ENCODE data around the gene JAZF1. TPM values are rescaled to one million over a fixed set of nuclear protein-coding genes. Genes with fewer than 3 reads are reported as not detected.

JAZF1 gene
- total and polyA plus RNA-seq, 3 donors from 2014 or later = 38.5 to 51.0 (median 46.4) TPM

GRCh38 chr7:27944643-27945042 lies 236.0 kb downstream of the JAZF1 start:
- no peak for TF ChIP-seq POLR2A (IDR thresholded peaks at IDR 0.05)
- Histone ChIP-seq H3K9me3 (no peaks in the 10 kb centered on the region), H3K4me3 (no peak overlapping the region), H3K27ac (no peak overlapping the region), H3K27me3 (no peaks in the 10 kb centered on the region), H3K4me1 (no peaks in the 10 kb centered on the region), H3K36me3 (ENCODE audit: low read depth, missing control alignments) (no peaks in the 10 kb centered on the region)
- intact Hi-C loops (cut with DNase I; ENCODE audit: low total_unique reads) = no loop called here
- no peak for DNase-seq
- WGBS, 2 donors = 75 to 83% methylated on average over 6 of the region's 6 CpGs

GRCh38 chr7:27943241-27943640 lies 237.4 kb downstream of the JAZF1 start:
- no peaks in the 10 kb centered on the region for H3K9me3 ChIP-seq
- no peaks in the 10 kb centered on the region for H3K27me3 ChIP-seq
- TF ChIP-seq, protein P1, sequence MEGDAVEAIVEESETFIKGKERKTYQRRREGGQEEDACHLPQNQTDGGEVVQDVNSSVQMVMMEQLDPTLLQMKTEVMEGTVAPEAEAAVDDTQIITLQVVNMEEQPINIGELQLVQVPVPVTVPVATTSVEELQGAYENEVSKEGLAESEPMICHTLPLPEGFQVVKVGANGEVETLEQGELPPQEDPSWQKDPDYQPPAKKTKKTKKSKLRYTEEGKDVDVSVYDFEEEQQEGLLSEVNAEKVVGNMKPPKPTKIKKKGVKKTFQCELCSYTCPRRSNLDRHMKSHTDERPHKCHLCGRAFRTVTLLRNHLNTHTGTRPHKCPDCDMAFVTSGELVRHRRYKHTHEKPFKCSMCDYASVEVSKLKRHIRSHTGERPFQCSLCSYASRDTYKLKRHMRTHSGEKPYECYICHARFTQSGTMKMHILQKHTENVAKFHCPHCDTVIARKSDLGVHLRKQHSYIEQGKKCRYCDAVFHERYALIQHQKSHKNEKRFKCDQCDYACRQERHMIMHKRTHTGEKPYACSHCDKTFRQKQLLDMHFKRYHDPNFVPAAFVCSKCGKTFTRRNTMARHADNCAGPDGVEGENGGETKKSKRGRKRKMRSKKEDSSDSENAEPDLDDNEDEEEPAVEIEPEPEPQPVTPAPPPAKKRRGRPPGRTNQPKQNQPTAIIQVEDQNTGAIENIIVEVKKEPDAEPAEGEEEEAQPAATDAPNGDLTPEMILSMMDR (IDR thresholded peaks at IDR 0.05) = no peak
- TF ChIP-seq POLR2A (IDR thresholded peaks at IDR 0.05) = no peak
- no peak overlapping the region for H3K27ac ChIP-seq
- no peak overlapping the region for H3K4me3 ChIP-seq
- WGBS, 2 donors = 54 to 64% methylated on average over 14 of the region's 14 CpGs
- H3K36me3 ChIP-seq (ENCODE audit: low read depth, missing control alignments) = no peaks in the 10 kb centered on the region
- intact Hi-C loops (cut with DNase I; ENCODE audit: low total_unique reads) = no loop called here
- no peaks in the 10 kb centered on the region for H3K4me1 ChIP-seq
- no peak for DNase-seq

DNA sequence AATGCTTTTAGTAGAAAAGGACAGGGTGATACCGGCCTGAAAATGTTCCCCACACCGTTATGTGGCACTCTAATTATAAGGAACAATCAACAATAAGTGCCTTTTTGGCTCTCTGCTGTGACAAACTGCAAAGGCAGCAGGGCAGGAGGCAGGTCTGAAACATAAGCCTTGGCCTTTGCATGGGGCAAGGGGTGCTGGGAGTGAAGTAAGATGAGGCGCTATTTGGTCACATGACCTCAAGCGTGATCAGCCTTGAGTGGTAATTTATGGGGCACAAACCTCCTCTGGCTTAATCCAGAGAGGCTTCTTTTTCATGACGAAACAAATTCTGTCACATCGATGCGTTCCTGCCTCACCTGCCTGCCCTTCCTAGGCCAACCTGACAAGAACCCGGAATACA lies 237.9 kb downstream of the JAZF1 start:
- Histone ChIP-seq H3K4me3 (no peak overlapping the region), H3K27ac (no peak overlapping the region), H3K4me1 (no peaks in the 10 kb centered on the region), H3K27me3 (no peaks in the 10 kb centered on the region), H3K9me3 (no peaks in the 10 kb centered on the region), H3K36me3 (ENCODE audit: low read depth, missing control alignments) (no peaks in the 10 kb centered on the region)
- intact Hi-C loops (cut with DNase I; ENCODE audit: low total_unique reads) = no loop called here
- TF ChIP-seq POLR2A (IDR thresholded peaks at IDR 0.05) = no peak
- TF ChIP-seq, protein P1 (IDR thresholded peaks at IDR 0.05) = no peak
- no peak for DNase-seq
- WGBS, 2 donors = 86 to 93% methylated on average over 8 of the region's 8 CpGs

- DNase-seq = no peak
- no peak overlapping the region for H3K27ac ChIP-seq
- WGBS, 2 donors = 50 to 69% methylated on average over 2 of the region's 2 CpGs
- H3K4me3 ChIP-seq = no peak overlapping the region
- H3K36me3 ChIP-seq (ENCODE audit: low read depth, missing control alignments) = no peaks in the 10 kb centered on the region
- H3K27me3 ChIP-seq = no peaks in the 10 kb centered on the region
- TF ChIP-seq, protein P1 (IDR thresholded peaks at IDR 0.05) = no peak
- TF ChIP-seq POLR2A (IDR thresholded peaks at IDR 0.05) = no peak
- no peaks in the 10 kb centered on the region for H3K9me3 ChIP-seq
- H3K4me1 ChIP-seq = no peaks in the 10 kb centered on the region
- intact Hi-C loops (cut with DNase I; ENCODE audit: low total_unique reads) = no loop called here
These were observed 239.1 kb downstream of the JAZF1 start for GRCh38 chr7:27941522-27941921.

GRCh38 chr7:27940341-27940740 lies 240.3 kb downstream of the JAZF1 start:
- TF ChIP-seq, protein P1 (IDR thresholded peaks at IDR 0.05) = no peak
- no peak for TF ChIP-seq POLR2A (IDR thresholded peaks at IDR 0.05)
- Histone ChIP-seq H3K4me3 (no peak overlapping the region), H3K27me3 (no peaks in the 10 kb centered on the region), H3K9me3 (no peaks in the 10 kb centered on the region), H3K4me1 (no peaks in the 10 kb centered on the region), H3K36me3 (ENCODE audit: low read depth, missing control alignments) (no peaks in the 10 kb centered on the region), H3K27ac (no peak overlapping the region)
- 76 to 88% methylated on average over 9 of the region's 9 CpGs for WGBS, 2 donors
- no peak for DNase-seq
- intact Hi-C loops (cut with DNase I; ENCODE audit: low total_unique reads) = no loop called here

Measured in testis (tissue), 3 donors.